Activated gamma-delta T cell (primary cell): ENCODE measurements around the gene E2F3.

ENCODE experiments used
- DNase-seq: peaks from one replicate; lab custom pipeline; 2025; lab: John Stamatoyannopoulos, UW

The E2F3 gene

GRCh38 chr6:20533746-20534294 lies 132.1 kb downstream of the E2F3 start:
- no peak for DNase-seq

- peak; percentile 18 for DNase-seq
Measured at GRCh38 chr6:20534295-20535262, 132.9 kb downstream of the E2F3 start, which contains the start of gene CDKAL1. Gene CDKAL1 (plus strand): TSS chr6:20534457. CDS start chr6:20546351, 11,894 bp downstream.

GRCh38 chr6:20538131-20538662 lies 136.5 kb downstream of the E2F3 start:
- no peak for DNase-seq

GRCh38 chr6:20538907-20539306 lies 137.2 kb downstream of the E2F3 start:
- no peak for DNase-seq

GRCh38 chr6:20539387-20539786 lies 137.7 kb downstream of the E2F3 start:
- no peak for DNase-seq

GRCh38 chr6:20540683-20541082 lies 139.0 kb downstream of the E2F3 start:
- DNase-seq = no peak

- no peak for DNase-seq
Measured at GRCh38 chr6:20541382-20541781, 139.7 kb downstream of the E2F3 start.

GRCh38 chr6:20542927-20543602 lies 141.4 kb downstream of the E2F3 start:
- no peak for DNase-seq
